GM19468 (cell line): ENCODE measurements around the gene SP4.
A peak's percentile ranks its signal among the peaks of the same experiment; 100 is the strongest.

Source experiments
- ATAC-seq: cut with Tn5 transposase; IDR thresholded peaks from one replicate; pipeline ENCODE4 v1.9.1; 2021; ENCODE audit warnings: mild to moderate bottlenecking, moderate library complexity, moderate number of reproducible peaks; ENCODE audit not compliant: unreplicated experiment; ENCODE audit errors: extremely low read depth

The SP4 gene

GRCh38 chr7:21427871-21428658 is at the start of gene SP4:
Gene SP4 (plus strand): TSS chr7:21428083. CDS start chr7:21428252, 169 bp downstream.
- peak; percentile 68 for ATAC-seq

GRCh38 chr7:21383227-21384220 is 44.4 kb upstream of the SP4 start:
- peak; percentile 69 for ATAC-seq

- no peak for ATAC-seq
These were observed 33.9 kb upstream of the SP4 start for GRCh38 chr7:21393937-21394336.

GRCh38 chr7:21401944-21402343 is 25.9 kb upstream of the SP4 start:
- no peak for ATAC-seq

- no peak for ATAC-seq
These were observed 19.9 kb upstream of the SP4 start for GRCh38 chr7:21407796-21408480.

- no peak for ATAC-seq
These were observed 19.4 kb upstream of the SP4 start for GRCh38 chr7:21408481-21408820.

- no peak for ATAC-seq
These were observed 15.5 kb upstream of the SP4 start for GRCh38 chr7:21412410-21412851.

GRCh38 chr7:21412957-21413356 is 14.9 kb upstream of the SP4 start:
- ATAC-seq: no peak

GRCh38 chr7:21413502-21413901 is 14.4 kb upstream of the SP4 start:
- no peak for ATAC-seq

- no peak for ATAC-seq
These were observed 13.0 kb upstream of the SP4 start for GRCh38 chr7:21414795-21415393.

- no peak for ATAC-seq
These were observed 10.2 kb upstream of the SP4 start for GRCh38 chr7:21417647-21418046.

GRCh38 chr7:21422751-21423150 is 5.1 kb upstream of the SP4 start:
- ATAC-seq: no peak

- no peak for ATAC-seq
These were observed 2.6 kb upstream of the SP4 start for GRCh38 chr7:21425290-21425689.

GRCh38 chr7:21426286-21427181 is 1.3 kb upstream of the SP4 start:
- ATAC-seq: no peak

- ATAC-seq: peak; percentile 83
These were observed 557 bp upstream of the SP4 start for GRCh38 chr7:21427182-21427870.

- ATAC-seq: no peak
These were observed 717 bp downstream of the SP4 start for GRCh38 chr7:21428659-21428941.

GRCh38 chr7:21429021-21429420 is 1.1 kb downstream of the SP4 start:
- no peak for ATAC-seq

- ATAC-seq: no peak
These were observed 2.1 kb downstream of the SP4 start for GRCh38 chr7:21429786-21430574.
